ENCODE data around the gene STAB1. TPM values are rescaled to one million over a fixed set of nuclear protein-coding genes. Genes with fewer than 3 reads are reported as not detected.

The STAB1 gene
- polyA plus RNA-seq, 1 donor = 37.3 TPM

DNA sequence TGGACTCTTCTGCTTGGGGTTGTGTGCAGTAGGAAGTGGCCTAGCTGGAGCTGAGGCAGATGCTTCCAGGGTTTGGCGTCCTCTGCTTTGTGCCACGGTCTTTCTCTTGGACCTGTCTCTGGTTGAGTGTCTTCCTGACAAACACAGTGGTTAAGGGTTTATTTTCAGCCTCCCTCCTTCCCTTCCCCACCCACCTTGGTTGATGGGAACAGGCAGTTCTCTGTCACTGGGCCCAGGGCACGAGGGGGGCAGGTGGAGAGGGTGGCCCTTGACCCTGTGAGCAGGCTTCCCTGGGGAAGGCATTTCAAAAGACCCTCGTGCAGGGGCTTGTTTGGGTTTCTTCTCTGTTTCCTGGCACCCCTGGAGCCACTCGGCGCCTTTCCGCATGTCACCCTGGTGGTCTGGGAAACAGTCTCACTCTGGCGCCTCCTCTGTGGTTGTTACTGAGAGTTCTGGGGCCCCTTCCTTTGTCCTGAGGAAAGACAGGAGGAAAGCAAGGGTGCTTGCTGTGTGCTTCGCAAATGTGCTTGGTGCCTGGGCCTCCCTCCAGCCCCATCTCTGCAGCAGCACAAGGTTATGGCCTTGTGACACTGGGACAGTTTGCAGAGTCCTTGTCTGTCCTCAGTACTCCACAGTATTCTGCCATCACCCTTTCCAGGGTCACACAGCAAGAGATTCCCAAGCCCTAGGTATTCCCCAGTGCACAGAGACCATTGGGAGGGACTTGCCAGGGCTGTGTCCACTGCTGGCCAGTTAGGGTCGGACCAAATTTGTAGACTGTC is 10.3 kb upstream of the STAB1 start:
- DNase-seq (ENCODE audit: low read depth) = no peak

DNA sequence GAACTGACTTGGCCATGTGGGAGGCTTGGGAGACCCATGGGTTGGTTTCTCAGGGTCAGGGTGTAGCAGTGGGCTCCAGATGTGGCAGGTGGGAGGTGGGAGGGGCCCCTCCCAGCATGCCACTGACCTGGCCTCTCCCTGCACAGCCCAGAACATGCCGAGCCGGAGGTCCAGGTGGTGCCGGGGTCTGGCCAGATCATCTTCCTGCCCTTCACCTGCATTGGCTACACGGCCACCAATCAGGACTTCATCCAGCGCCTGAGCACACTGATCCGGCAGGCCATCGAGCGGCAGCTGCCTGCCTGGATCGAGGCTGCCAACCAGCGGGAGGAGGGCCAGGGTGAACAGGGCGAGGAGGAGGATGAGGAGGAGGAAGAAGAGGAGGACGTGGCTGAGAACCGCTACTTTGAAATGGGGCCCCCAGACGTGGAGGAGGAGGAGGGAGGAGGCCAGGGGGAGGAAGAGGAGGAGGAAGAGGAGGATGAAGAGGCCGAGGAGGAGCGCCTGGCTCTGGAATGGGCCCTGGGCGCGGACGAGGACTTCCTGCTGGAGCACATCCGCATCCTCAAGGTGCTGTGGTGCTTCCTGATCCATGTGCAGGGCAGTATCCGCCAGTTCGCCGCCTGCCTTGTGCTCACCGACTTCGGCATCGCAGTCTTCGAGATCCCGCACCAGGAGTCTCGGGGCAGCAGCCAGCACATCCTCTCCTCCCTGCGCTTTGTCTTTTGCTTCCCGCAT is 7.9 kb upstream of the STAB1 start:
- DNase-seq (ENCODE audit: low read depth) = no peak

DNA sequence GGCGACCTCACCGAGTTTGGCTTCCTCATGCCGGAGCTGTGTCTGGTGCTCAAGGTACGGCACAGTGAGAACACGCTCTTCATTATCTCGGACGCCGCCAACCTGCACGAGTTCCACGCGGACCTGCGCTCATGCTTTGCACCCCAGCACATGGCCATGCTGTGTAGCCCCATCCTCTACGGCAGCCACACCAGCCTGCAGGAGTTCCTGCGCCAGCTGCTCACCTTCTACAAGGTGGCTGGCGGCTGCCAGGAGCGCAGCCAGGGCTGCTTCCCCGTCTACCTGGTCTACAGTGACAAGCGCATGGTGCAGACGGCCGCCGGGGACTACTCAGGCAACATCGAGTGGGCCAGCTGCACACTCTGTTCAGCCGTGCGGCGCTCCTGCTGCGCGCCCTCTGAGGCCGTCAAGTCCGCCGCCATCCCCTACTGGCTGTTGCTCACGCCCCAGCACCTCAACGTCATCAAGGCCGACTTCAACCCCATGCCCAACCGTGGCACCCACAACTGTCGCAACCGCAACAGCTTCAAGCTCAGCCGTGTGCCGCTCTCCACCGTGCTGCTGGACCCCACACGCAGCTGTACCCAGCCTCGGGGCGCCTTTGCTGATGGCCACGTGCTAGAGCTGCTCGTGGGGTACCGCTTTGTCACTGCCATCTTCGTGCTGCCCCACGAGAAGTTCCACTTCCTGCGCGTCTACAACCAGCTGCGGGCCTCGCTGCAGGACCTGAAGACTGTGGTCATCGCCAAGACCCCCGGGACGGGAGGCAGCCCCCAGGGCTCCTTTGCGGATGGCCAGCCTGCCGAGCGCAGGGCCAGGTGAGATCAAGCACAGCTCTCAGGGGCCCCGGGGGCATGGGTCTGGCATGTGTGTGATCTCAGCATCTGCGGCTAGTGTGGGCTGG is 7.1 kb upstream of the STAB1 start:
- DNase-seq (ENCODE audit: low read depth) = no peak

DNA sequence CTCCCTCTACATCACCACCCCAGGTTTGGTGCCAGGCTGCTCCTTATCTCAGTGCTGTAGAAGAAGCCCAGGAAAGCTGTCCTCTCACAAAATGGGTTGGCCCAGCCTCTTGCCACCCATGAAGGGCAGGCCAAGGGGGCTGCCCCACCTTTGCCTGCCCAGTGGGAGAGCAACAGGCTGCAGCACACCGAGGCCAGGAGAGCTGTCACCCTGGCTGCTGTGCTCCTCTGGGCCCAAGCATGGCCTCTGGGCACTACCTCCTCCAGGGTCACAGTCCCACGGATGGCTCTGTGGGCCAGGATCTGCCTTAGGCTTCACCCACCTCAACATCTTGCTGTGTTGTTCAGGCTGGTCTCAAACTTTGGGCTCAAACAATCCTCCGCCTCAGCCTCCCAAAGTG is 6.4 kb upstream of the STAB1 start:
- no peak for DNase-seq (ENCODE audit: low read depth)

DNA sequence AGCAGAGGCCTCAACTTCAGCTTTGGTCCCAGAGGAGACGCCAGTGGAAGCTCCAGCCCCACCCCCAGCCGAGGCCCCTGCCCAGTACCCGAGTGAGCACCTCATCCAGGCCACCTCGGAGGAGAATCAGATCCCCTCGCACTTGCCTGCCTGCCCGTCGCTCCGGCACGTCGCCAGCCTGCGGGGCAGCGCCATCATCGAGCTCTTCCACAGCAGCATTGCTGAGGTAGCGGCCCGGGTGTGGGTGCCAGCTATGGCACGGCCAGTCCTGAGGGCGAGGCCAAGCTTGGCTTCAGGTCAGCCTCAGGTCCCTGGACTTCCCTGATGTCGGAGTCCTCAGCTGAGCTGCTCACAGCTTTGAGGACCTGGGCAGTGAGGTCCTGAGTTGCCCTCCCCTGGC is 5.7 kb upstream of the STAB1 start:
- no peak for DNase-seq (ENCODE audit: low read depth)

DNA sequence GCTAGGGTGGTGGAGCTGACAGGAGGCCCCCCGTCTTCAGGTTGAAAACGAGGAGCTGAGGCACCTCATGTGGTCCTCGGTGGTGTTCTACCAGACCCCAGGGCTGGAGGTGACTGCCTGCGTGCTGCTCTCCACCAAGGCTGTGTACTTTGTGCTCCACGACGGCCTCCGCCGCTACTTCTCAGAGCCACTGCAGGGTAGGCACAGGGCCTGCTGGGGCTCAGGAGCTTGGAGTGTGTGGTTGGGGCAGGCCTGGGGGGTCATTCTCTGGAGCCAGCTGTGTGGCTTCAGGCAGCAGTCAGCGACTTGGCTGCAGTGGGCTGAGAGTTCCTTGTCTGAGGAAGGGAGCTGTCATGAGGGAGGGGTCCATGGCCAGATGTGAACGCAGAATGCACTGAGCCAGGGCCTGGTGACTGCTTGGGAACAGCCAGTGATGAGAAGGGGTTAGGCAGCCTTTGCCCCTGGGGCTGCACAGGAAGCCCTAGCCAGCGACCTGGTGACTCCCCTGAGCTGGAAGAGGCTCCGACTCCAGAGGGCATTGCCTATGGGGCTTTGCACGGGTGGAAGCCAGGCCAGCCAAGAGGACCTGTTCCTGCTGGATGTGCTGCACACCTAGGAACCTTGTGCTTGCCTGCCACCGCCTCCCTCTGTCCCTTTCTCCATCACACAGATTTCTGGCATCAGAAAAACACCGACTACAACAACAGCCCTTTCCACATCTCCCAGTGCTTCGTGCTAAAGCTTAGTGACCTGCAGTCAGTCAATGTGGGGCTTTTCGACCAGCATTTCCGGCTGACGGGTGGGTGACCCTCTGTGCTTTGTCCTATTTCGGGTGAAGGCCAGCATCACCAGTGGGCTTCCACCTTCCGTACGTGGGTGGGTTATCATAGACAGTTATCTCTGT is 4.9 kb upstream of the STAB1 start:
- no peak for DNase-seq (ENCODE audit: low read depth)

DNA sequence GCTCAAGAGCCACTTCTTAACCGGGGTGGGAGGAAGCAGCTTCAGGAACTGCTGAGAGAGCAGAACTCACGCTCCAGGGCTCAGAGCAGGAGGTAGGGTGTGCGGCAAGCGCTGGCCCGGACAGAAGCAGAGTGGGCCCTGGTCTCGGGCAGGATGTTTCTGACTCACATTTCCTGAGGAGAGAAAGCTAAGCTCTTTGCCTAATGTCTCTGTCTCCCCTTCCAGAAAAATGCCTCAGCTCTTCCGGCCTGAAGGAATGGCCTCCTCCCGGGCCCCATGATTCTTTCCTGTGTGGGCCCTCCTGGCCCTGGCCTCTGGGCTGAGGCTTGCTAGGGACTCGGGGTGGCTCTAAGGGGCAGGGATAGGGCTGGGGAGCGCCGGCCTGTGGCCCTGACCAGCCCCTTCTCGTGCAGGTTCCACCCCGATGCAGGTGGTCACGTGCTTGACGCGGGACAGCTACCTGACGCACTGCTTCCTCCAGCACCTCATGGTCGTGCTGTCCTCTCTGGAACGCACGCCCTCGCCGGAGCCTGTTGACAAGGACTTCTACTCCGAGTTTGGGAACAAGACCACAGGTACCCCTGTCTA is 4.1 kb upstream of the STAB1 start:
- DNase-seq (ENCODE audit: low read depth) = no peak

DNA sequence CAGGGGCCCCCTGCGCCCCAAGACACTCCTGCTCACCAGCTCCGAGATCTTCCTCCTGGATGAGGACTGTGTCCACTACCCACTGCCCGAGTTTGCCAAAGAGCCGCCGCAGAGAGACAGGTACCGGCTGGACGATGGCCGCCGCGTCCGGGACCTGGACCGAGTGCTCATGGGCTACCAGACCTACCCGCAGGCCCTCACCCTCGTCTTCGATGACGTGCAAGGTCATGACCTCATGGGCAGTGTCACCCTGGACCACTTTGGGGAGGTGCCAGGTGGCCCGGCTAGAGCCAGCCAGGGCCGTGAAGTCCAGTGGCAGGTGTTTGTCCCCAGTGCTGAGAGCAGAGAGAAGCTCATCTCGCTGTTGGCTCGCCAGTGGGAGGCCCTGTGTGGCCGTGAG is 3.1 kb upstream of the STAB1 start:
- no peak for DNase-seq (ENCODE audit: low read depth)

DNA sequence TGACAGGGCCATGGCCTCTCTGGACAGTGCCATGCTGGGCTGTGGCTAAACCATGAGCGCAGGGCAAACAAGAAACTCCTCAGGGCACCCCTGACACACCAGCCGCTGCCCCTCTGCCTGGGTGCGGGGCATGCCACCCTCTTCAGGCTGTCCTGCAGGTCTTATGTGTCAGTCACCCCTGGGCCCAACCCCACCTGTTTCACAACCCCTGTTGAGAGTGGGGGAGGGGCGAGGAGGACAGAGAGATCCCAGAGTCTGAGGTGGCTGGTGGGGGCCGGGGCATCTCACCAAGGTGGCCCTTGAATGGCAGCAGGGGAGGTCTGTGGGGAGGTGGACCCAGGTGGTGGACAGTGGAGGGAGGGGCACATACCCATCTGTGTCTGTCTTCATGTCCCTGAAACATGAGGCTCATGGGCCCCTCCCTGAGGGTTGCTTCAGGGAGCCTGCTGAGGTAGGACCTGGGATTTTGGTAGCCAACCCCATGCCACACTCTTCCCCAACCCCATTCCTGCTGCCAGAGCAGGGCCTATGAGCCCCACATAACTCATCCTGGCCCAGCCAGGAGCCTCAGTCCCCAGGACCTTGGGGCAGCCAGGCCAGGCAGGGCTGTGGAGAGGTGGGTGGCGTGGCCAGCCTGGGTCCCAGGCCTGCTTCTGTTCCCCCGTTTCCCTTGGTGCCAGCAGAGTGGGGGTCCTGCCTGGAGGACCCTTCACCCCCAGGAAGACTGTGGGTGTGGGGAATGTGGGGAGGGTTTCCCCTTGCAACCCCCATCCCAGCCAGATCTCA is 1.7 kb upstream of the STAB1 start:
- no peak for DNase-seq (ENCODE audit: low read depth)

DNA sequence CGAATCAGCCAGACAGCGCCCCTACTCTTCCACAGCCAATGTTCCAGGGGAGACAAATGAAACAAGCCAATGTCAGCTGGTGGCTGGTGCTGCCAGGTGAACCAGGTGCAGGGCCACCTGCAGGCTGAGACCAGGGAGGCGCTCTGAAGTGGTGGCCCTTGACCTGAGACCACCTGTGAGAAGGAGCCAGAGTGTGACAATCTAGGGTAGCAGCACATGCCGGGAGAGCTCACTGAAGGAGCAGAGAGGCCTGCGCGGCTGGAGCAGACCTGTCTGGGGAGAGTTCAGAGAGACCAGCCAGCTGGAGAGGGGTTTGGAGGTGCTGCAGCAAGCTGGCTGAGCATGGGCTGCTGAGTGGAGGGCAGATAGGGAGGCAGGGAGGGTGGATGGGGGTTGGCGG is 693 bp upstream of the STAB1 start:
- DNase-seq (ENCODE audit: low read depth) = no peak

DNA sequence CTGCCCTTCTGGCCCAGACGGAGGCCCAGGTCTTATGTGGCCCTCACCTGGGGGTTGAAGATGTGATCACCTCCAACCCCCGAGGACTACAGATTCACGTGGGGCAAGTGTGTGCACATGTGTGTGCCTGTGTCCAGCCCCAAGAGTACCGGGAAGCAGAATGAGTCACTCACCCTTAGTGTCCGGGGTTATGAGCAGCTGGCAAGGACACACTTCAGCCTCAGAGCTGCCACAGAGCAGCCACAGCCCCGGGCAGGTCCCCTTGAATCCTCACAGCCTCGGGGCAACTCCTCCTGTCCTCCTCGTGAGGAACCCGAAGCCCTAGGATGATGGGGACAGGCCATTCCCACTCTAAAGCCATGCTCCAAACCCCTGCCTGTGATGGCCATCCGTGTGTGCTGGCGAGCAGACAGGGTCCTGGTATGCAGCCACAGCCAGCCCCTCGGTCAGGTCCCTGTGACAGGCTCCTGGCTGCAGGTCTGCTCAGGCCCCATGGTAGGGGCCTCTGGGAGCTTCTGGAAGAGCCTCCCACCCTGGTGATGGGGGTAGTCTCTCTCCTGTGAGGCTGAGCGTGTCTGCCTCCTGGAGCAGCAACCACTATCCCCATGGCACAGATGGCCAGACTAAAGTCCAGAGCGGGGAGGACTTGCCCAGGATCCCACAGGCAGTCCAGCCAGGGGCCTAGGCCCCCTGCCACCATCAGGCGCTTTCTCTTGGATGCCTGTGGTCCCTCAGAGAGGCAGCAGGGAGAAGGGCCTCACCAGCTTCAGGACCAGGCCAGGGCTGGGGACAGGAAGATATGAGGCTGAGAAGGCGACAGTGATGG is 852 bp downstream of the STAB1 start:
- DNase-seq (ENCODE audit: low read depth) = no peak

DNA sequence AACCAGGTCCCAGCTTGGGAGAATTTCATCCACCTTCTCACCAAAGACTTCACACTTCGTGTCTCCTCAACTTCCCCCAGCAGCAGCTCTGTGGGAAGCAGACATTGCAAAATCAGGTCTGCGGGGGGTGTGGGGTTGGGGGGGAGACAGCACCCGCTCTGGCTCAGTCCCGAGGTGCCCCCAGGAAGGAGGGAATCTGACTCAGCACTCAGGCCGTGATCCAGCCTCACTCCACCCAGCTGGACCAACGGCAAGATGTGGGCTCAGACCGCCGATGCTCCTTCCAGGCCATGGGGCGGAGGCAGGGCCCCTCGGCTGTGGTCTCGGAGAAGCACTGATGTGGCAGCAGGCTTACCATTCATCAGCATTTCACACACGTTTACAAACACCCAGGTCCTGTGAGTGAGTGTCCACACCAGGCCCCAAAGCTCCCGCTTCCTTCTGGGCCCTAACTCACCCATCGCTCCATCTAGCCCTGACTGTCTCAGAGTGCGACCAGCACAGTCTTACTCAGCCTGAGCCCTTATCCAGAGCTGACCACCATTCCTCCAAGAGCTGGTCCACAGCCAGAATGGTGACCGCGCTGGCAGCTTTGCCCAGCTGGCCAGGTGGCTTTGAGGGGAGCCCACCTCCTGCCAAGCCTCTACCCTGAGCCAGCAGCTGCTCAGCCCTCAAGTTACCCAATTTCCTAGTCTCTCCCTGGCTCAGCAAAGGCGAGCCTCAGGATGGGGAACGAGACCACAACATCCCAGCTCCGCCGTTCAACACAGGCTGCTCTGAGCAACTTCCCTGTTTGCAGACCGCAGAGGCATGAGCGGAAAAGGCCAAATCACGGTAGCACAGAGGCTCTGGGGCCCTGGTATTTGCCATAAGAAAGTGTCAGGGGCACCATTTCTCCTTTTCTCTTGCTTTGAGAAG is 3.3 kb downstream of the STAB1 start:
- DNase-seq (ENCODE audit: low read depth) = peak; percentile 17

DNA sequence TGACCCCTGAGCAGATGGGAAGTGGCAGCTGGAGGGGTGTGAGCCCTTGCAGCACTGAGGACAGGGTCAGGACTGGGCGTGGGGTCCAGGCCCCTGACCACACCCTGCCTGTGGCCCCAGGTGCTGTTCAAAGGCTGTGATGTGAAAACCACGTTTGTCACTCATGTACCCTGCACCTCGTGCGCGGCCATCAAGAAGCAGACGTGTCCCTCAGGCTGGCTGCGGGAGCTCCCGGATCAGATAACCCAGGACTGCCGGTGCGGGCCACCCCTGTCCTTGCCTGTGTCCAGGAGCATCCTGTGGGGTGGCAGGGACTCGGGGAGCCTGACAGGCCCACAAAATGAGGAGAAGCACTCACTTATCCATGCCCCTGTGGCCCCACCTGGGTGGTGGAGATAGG is 5.9 kb downstream of the STAB1 start:
- no peak for DNase-seq (ENCODE audit: low read depth)

DNA sequence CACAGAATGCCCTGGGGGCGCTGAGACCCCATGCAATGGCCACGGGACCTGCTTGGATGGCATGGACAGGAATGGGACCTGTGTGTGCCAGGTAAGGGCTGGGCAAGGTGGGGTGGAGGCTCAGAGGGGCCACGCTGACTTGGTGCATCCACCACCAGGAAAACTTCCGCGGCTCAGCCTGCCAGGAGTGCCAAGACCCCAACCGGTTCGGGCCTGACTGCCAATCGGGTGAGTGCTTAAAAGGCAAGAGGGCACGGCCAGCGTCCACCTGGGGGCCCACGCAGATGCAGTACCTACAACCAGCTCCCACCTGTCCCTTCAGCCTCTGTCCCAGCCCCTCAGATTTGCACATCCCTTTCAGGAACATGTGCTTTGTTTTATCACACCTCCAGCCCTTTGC is 6.9 kb downstream of the STAB1 start:
- no peak for DNase-seq (ENCODE audit: low read depth)

DNA sequence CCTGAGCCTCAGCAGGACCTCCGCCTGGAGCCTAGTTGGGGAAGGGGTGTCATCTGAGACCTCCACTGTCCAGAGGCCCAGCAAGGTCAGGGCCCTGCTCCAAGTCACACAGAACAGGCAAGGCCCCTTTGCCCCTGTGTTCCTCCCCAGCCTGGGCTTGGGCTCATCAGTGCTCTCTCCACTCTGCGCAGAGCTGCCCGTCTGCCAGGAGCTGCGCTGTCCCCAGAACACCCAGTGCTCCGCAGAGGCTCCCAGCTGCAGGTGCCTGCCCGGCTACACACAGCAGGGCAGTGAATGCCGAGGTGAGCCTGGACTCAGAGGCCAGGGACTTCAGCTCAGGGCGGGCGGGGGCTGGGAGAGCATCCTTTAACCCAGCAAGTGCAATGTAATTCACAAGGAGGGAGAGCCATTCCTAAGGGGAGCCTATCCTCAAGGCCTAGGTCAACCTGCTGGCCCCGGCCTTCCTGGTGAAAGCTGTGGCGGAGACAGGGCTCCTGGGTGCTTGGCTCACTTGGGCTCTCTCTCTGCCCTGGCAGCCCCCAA is 7.7 kb downstream of the STAB1 start:
- DNase-seq (ENCODE audit: low read depth) = no peak

DNA sequence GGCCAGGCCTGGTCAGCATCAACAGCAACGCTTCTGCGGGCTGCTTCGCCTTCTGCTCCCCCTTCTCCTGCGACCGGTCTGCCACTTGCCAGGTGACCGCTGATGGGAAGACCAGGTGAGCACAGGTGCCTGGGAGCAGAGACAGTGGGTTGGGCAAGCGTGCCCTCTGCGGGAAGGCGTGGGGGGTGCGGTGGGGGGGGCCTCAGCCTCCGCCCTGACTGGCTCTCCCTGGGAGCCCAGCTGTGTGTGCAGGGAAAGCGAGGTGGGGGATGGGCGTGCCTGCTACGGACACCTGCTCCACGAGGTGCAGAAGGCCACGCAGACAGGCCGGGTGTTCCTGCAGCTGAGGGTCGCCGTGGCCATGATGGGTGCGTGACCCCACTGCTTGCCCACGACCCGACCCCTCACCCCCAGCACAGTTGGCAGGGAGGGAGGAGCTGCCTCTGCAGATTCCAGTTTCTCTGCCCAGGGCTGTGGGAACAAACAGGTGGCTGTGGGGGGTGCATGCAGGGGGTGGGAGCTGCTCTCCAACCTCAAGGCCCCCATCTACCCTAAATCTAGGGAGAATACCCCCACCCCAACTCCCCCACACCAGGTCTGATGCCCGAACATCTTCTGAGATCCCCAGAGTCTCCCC is 8.8 kb downstream of the STAB1 start:
- DNase-seq (ENCODE audit: low read depth) = no peak

DNA sequence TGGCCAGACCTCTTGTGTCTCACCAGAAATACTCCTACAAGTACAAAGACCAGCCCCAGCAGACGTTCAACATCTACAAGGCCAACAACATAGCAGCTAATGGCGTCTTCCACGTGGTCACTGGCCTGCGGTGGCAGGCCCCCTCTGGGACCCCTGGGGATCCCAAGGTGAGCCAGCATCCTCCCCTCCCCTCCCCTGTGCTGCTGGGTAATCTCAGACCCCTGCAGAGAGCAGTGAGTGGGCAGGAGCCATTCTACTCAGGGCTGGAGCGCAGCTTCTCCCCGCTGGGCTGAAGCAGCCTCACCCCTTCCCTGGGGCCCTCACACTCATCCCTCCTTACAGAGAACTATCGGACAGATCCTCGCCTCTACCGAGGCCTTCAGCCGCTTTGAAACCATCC is 9.8 kb downstream of the STAB1 start:
- no peak for DNase-seq (ENCODE audit: low read depth)
